Smooth muscle cell (in vitro differentiated cells): ENCODE results near the gene SPATA31C2. TPM values are rescaled to one million over a fixed set of nuclear protein-coding genes. Genes with fewer than 3 reads are reported as not detected.

Experiments used
- DNase-seq: peaks from one replicate; lab custom pipeline; 2025; ENCODE audit not compliant: unreplicated experiment; lab: John Stamatoyannopoulos, UW
- H2AFZ ChIP-seq: fragments of 200-600 bp; sonication (generic); 2 replicates; pipeline ENCODE4 v1.6.0; 2016; ENCODE audit warnings: antibody characterized with exemption, low read depth, mild to moderate bottlenecking
- H3F3A ChIP-seq: fragments of 200-600 bp; sonication (generic); 2 replicates; pipeline ENCODE4 v1.6.0; 2017; ENCODE audit warnings: antibody characterized with exemption, low read depth
- H3K27ac ChIP-seq: fragments of 200-600 bp; sonication (generic); 2 replicates; pipeline ENCODE4 v1.5.1; 2016; ENCODE audit warnings: low read depth, mild to moderate bottlenecking
- H3K27me3 ChIP-seq: fragments of 200-600 bp; sonication (generic); 2 replicates; pipeline ENCODE4 v1.6.1; 2016; ENCODE audit warnings: low read depth, mild to moderate bottlenecking
- H3K36me3 ChIP-seq: fragments of 200-600 bp; sonication (generic); 2 replicates; pipeline ENCODE4 v1.5.1; 2016; ENCODE audit warnings: low read depth
- H3K4me1 ChIP-seq: fragments of 200-600 bp; sonication (generic); 2 replicates; pipeline ENCODE4 v1.5.1; 2016; ENCODE audit warnings: low read depth
- H3K4me2 ChIP-seq: fragments of 200-600 bp; sonication (generic); 2 replicates; pipeline ENCODE4 v1.6.0; 2016; ENCODE audit warnings: mild to moderate bottlenecking
- H3K4me3 ChIP-seq: fragments of 200-600 bp; sonication (generic); 2 replicates; pipeline ENCODE4 v1.5.1; 2016; ENCODE audit warnings: mild to moderate bottlenecking
- H3K79me2 ChIP-seq: fragments of 200-600 bp; sonication (generic); 2 replicates; pipeline ENCODE4 v1.6.0; 2016; ENCODE audit warnings: low read depth, mild to moderate bottlenecking
- H3K9ac ChIP-seq: fragments of 200-600 bp; sonication (generic); 2 replicates; pipeline ENCODE4 v1.6.0; 2016; ENCODE audit warnings: low read depth
- H3K9me3 ChIP-seq: fragments of 200-600 bp; sonication (generic); replicated peaks from 2 replicates; pipeline ENCODE4 v1.5.1; 2016; ENCODE audit warnings: low read depth
- H4K20me1 ChIP-seq: fragments of 200-600 bp; sonication (generic); 2 replicates; pipeline ENCODE4 v1.6.0; 2016; ENCODE audit warnings: low read depth
- CTCF ChIP-seq: fragments of 200-600 bp; sonication (generic); IDR thresholded peaks from 2 replicates; pipeline ENCODE4 v1.5.1; 2017; ENCODE audit warnings: borderline replicate concordance, mild to moderate bottlenecking, antibody characterized with exemption; ENCODE audit not compliant: insufficient read depth, poor library complexity, severe bottlenecking
- WGBS: methylation state at CpG from one replicate; pipeline ENCODE4 v1.1.7; 2016; ENCODE audit warnings: low lambda C conversion rate; 5-methylcytosine and 5-hydroxymethylcytosine counted together
- polyA plus RNA-seq: library from polyadenylated mRNA; unstranded; fragments of >200 nt; fragmentation: Nextera tagmentation; extraction: Ambion mirVana; gene quantifications from 2 replicates; pipeline ENCODE4 v1.2.1, GENCODE V29; 2016
- total RNA-seq: library from RNA; depleted of rRNA; stranded (reverse); fragments of >200 nt; gene quantifications from 2 replicates; pipeline ENCODE4 v1.2.3, GENCODE V29; 2014

Gene SPATA31C2
- total and polyA plus RNA-seq, 2 experiments from 2014 or later = 1.2 TPM; not detected in 1

- Histone ChIP-seq H3K9ac (no peak overlapping the region), H3K36me3 (no peaks in the 10 kb centered on the region), H3K27me3 (no peaks in the 10 kb centered on the region), H4K20me1 (no peaks in the 10 kb centered on the region), H3K9me3 (no peaks in the 10 kb centered on the region), H3K4me1 (no peaks in the 10 kb centered on the region), H2AFZ (no peak overlapping the region), H3K27ac (no peak overlapping the region), H3K4me2 (no peak overlapping the region), H3F3A (no peaks in the 10 kb centered on the region), H3K79me2 (no peaks in the 10 kb centered on the region), H3K4me3 (no peak overlapping the region)
- TF ChIP-seq CTCF = no peak
- no peak for DNase-seq
- WGBS = 88% methylated on average over 3 of the region's 3 CpGs
Measured at GRCh38 chr9:88110026-88110425, 28.2 kb downstream of the SPATA31C2 start.

GRCh38 chr9:88108779-88109178 is 29.5 kb downstream of the SPATA31C2 start:
- no peaks in the 10 kb centered on the region for H3K4me1 ChIP-seq
- no peaks in the 10 kb centered on the region for H4K20me1 ChIP-seq
- H3K9me3 ChIP-seq = no peaks in the 10 kb centered on the region
- DNase-seq = no peak
- no peaks in the 10 kb centered on the region for H3K36me3 ChIP-seq
- WGBS = 95% methylated on average over 4 of the region's 4 CpGs
- no peak overlapping the region for H3K27ac ChIP-seq
- no peak for TF ChIP-seq CTCF
- H3K79me2 ChIP-seq = no peaks in the 10 kb centered on the region
- H3K9ac ChIP-seq = no peak overlapping the region
- H3F3A ChIP-seq = no peaks in the 10 kb centered on the region
- no peaks in the 10 kb centered on the region for H3K27me3 ChIP-seq
- no peak overlapping the region for H3K4me2 ChIP-seq
- H3K4me3 ChIP-seq = no peak overlapping the region
- H2AFZ ChIP-seq = no peak overlapping the region

- H4K20me1 ChIP-seq = no peaks in the 10 kb centered on the region
- H3K4me2 ChIP-seq = no peak overlapping the region
- H3K27ac ChIP-seq = no peak overlapping the region
- H3K9ac ChIP-seq = no peak overlapping the region
- H3K4me1 ChIP-seq = no peaks in the 10 kb centered on the region
- no peaks in the 10 kb centered on the region for H3K9me3 ChIP-seq
- WGBS = 40% methylated on average over 4 of the region's 4 CpGs
- peak; percentile 60 for TF ChIP-seq CTCF
- H3K4me3 ChIP-seq = no peak overlapping the region
- no peaks in the 10 kb centered on the region for H3K27me3 ChIP-seq
- DNase-seq = no peak
- H3F3A ChIP-seq = no peaks in the 10 kb centered on the region
- no peaks in the 10 kb centered on the region for H3K36me3 ChIP-seq
- no peak overlapping the region for H2AFZ ChIP-seq
- H3K79me2 ChIP-seq = no peaks in the 10 kb centered on the region
Measured at GRCh38 chr9:88106492-88106891, 31.8 kb downstream of the SPATA31C2 start.

- WGBS = 27% methylated on average over 10 of the region's 10 CpGs
- no peaks in the 10 kb centered on the region for H3K27me3 ChIP-seq
- peaks cover 5% of the 10 kb centered on the region for H3K4me1 ChIP-seq
- no peak for TF ChIP-seq CTCF
- H3K9me3 ChIP-seq = no peaks in the 10 kb centered on the region
- no peaks in the 10 kb centered on the region for H3K36me3 ChIP-seq
- peak overlapping the region; percentile 56 for H3K4me2 ChIP-seq
- no peak overlapping the region for H3K4me3 ChIP-seq
- no peaks in the 10 kb centered on the region for H4K20me1 ChIP-seq
- H3F3A ChIP-seq = peaks cover 19% of the 10 kb centered on the region
- no peak for DNase-seq
- H3K9ac ChIP-seq = no peak overlapping the region
- peak overlapping the region; percentile 65 for H3K27ac ChIP-seq
- H3K79me2 ChIP-seq = no peaks in the 10 kb centered on the region
- peak overlapping the region; percentile 61 for H2AFZ ChIP-seq
Measured at GRCh38 chr9:88092797-88093331, 45.4 kb downstream of the SPATA31C2 start.
